Activated CD8-positive, alpha-beta memory T cell treated with anti-CD3 and anti-CD28 coated beads for 24 hours (primary cell): Measurements from ENCODE around the gene NFYC.

Experiments
- DNase-seq: peaks from one replicate; pipeline ENCODE4 v3.0.0-alpha.2; 2020

The NFYC gene

GRCh38 chr1:40740039-40740996 lies 48.8 kb downstream of the NFYC start:
- no peak for DNase-seq

GRCh38 chr1:40740997-40741736 lies 49.7 kb downstream of the NFYC start:
- DNase-seq: no peak

- DNase-seq: no peak
Measured at GRCh38 chr1:40742363-40743061, 51.0 kb downstream of the NFYC start.

GRCh38 chr1:40743452-40743851 lies 51.9 kb downstream of the NFYC start:
- no peak for DNase-seq

- DNase-seq: no peak
Measured at GRCh38 chr1:40743860-40744259, 52.4 kb downstream of the NFYC start.

GRCh38 chr1:40745176-40745575 lies 53.7 kb downstream of the NFYC start:
- no peak for DNase-seq

GRCh38 chr1:40746344-40747090 lies 55.0 kb downstream of the NFYC start:
- DNase-seq: no peak

GRCh38 chr1:40748841-40749718 lies 57.6 kb downstream of the NFYC start:
- DNase-seq: no peak

GRCh38 chr1:40749817-40750216 lies 58.3 kb downstream of the NFYC start:
- DNase-seq: no peak

- no peak for DNase-seq
Measured at GRCh38 chr1:40750451-40750908, 59.0 kb downstream of the NFYC start.

- DNase-seq: no peak
Measured at GRCh38 chr1:40751802-40752201, 60.3 kb downstream of the NFYC start.

GRCh38 chr1:40753142-40753882 lies 61.8 kb downstream of the NFYC start:
- no peak for DNase-seq

- DNase-seq: no peak
Measured at GRCh38 chr1:40754201-40754600, 62.7 kb downstream of the NFYC start.

- no peak for DNase-seq
Measured at GRCh38 chr1:40755067-40755466, 63.6 kb downstream of the NFYC start.

- DNase-seq: no peak
Measured at GRCh38 chr1:40756523-40756922, 65.0 kb downstream of the NFYC start.

GRCh38 chr1:40757084-40757483 lies 65.6 kb downstream of the NFYC start:
- no peak for DNase-seq

- DNase-seq: no peak
Measured at GRCh38 chr1:40758004-40758403, 66.5 kb downstream of the NFYC start.

- no peak for DNase-seq
Measured at GRCh38 chr1:40758578-40759343, 67.3 kb downstream of the NFYC start.

- no peak for DNase-seq
Measured at GRCh38 chr1:40760984-40761383, 69.5 kb downstream of the NFYC start.
